NCI-H146 treated with DMSO at 0.1 percent for 48 hours (cell line): ENCODE results near the gene ESRRB.

Experiments
- DNase-seq: peaks from one replicate; lab custom pipeline; 2025; ENCODE audit not compliant: unreplicated experiment; lab: John Stamatoyannopoulos, UW

The ESRRB gene

GRCh38 chr14:76491172-76491930, 115.4 kb downstream of the ESRRB start:
- no peak for DNase-seq

- DNase-seq = no peak
Measured at GRCh38 chr14:76495983-76496382, 120.0 kb downstream of the ESRRB start.

GRCh38 chr14:76496595-76496994, 120.7 kb downstream of the ESRRB start:
- no peak for DNase-seq

- no peak for DNase-seq
Measured at GRCh38 chr14:76497550-76498462, 121.9 kb downstream of the ESRRB start.

GRCh38 chr14:76498463-76498935, 122.6 kb downstream of the ESRRB start:
- DNase-seq = no peak

GRCh38 chr14:76498976-76499375, 123.0 kb downstream of the ESRRB start:
- DNase-seq = no peak

- no peak for DNase-seq
Measured at GRCh38 chr14:76499399-76499798, 123.5 kb downstream of the ESRRB start.

GRCh38 chr14:76500011-76500410, 124.1 kb downstream of the ESRRB start:
- no peak for DNase-seq

GRCh38 chr14:76500480-76500879, 124.5 kb downstream of the ESRRB start:
- DNase-seq = no peak

GRCh38 chr14:76501156-76501720, 125.3 kb downstream of the ESRRB start:
- DNase-seq = no peak

- no peak for DNase-seq
Measured at GRCh38 chr14:76502219-76502618, 126.3 kb downstream of the ESRRB start.

GRCh38 chr14:76502638-76503037, 126.7 kb downstream of the ESRRB start:
- no peak for DNase-seq

GRCh38 chr14:76509311-76509710, 133.4 kb downstream of the ESRRB start:
- DNase-seq = no peak

- no peak for DNase-seq
Measured at GRCh38 chr14:76510181-76510580, 134.2 kb downstream of the ESRRB start.

- DNase-seq = no peak
Measured at GRCh38 chr14:76514213-76514998, 138.5 kb downstream of the ESRRB start.

GRCh38 chr14:76516884-76517283, 140.9 kb downstream of the ESRRB start:
- no peak for DNase-seq

- DNase-seq = no peak
Measured at GRCh38 chr14:76518366-76518765, 142.4 kb downstream of the ESRRB start.

GRCh38 chr14:76525106-76525821, 149.3 kb downstream of the ESRRB start:
- no peak for DNase-seq

- no peak for DNase-seq
Measured at GRCh38 chr14:76531085-76531484, 155.1 kb downstream of the ESRRB start.

GRCh38 chr14:76531821-76532318, 155.9 kb downstream of the ESRRB start:
- no peak for DNase-seq
